Glutamatergic neuron (in vitro differentiated cells): ENCODE results near the gene KRT86. TPM values are rescaled to one million over a fixed set of nuclear protein-coding genes. Genes with fewer than 3 reads are reported as not detected.

Experiments used
- DNase-seq: peaks from one replicate; pipeline ENCODE4 v3.0.0; 2022
- H3K27ac Mint-ChIP-seq: one replicate; pipeline ENCODE4 v1.8.0; 2020; ENCODE audit warnings: mild to moderate bottlenecking, mixed read lengths, inconsistent platforms; ENCODE audit not compliant: unreplicated experiment
- H3K27me3 Mint-ChIP-seq: one replicate; pipeline ENCODE4 v1.8.0; 2020; ENCODE audit warnings: mild to moderate bottlenecking, moderate library complexity, mixed read lengths, inconsistent platforms; ENCODE audit not compliant: unreplicated experiment
- H3K36me3 Mint-ChIP-seq: one replicate; pipeline ENCODE4 v1.8.0; 2020; ENCODE audit warnings: mild to moderate bottlenecking, mixed read lengths, inconsistent platforms; ENCODE audit not compliant: unreplicated experiment
- H3K4me1 Mint-ChIP-seq: one replicate; pipeline ENCODE4 v1.8.0; 2020; ENCODE audit warnings: mild to moderate bottlenecking, low read depth, mixed read lengths, inconsistent platforms; ENCODE audit not compliant: unreplicated experiment
- H3K4me3 Mint-ChIP-seq: one replicate; pipeline ENCODE4 v1.8.0; 2020; ENCODE audit warnings: mild to moderate bottlenecking, mixed read lengths, inconsistent platforms; ENCODE audit not compliant: unreplicated experiment
- H3K9me3 Mint-ChIP-seq: one replicate; pipeline ENCODE4 v1.8.0; 2020; ENCODE audit warnings: mild to moderate bottlenecking, moderate library complexity, mixed read lengths, inconsistent platforms; ENCODE audit not compliant: unreplicated experiment
- CTCF ChIP-seq: fragments of 200-600 bp; sonication (generic); IDR thresholded peaks from one replicate; pipeline ENCODE4 v1.5.0; 2021; ENCODE audit not compliant: partially characterized antibody, unreplicated experiment
- total RNA-seq: library from RNA; stranded (reverse); fragmentation: NEBNext Ultra II Directional; extraction: Animal tissue kit (Norgen Biotek cat#: 25700); gene quantifications from one replicate; pipeline ENCODE4 v1.2.1, GENCODE V29; 2021; ENCODE audit not compliant: unreplicated experiment

The KRT86 gene
- total RNA-seq, 1 donor from 2014 or later: not detected

DNA sequence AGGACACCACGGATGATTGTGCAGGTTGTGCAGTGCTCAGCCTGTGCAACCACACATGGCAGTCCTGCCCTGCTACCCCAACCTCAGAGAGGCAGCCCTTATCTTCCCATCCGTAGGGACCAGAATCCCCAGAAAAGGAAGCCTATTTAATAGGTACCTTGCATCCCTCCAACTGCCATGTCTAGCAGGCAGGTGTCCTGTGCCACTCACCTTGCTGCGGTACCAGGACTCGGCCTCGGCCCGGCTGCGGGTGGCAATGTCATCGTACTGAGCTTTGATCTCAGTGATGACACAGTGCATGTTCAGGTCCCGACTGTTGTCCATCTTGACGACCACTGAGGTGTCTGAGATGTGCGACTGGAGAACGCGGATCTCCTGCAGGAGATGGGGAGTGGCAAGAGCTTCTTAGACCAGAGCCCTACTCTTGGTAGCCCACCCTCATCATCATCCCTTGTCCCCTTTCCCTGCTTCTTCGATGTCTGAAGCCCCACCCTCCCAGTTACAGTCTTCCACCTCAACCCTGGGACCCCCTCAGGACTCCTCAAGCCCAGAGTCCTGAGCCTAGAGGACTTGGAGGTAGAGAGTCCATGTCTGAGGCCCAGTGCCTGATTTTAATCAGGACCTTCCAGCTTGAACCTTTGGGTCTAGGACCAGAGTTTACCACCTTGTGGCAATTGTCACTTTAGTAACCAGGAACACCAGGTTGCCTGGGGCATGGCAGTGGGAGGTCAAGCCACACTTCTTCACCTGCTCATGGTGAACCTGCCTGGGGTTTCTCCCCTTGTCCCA, 20.9 kb upstream of the KRT86 start:
- H3K4me3 Mint-ChIP-seq: no peak overlapping the region
- no peak for DNase-seq
- peaks cover 7% of the 10 kb centered on the region for H3K9me3 Mint-ChIP-seq
- H3K4me1 Mint-ChIP-seq: peaks cover 7% of the 10 kb centered on the region
- no peak for TF ChIP-seq CTCF
- no peak overlapping the region for H3K27ac Mint-ChIP-seq
- H3K36me3 Mint-ChIP-seq: no peaks in the 10 kb centered on the region
- H3K27me3 Mint-ChIP-seq: peaks cover 16% of the 10 kb centered on the region

DNA sequence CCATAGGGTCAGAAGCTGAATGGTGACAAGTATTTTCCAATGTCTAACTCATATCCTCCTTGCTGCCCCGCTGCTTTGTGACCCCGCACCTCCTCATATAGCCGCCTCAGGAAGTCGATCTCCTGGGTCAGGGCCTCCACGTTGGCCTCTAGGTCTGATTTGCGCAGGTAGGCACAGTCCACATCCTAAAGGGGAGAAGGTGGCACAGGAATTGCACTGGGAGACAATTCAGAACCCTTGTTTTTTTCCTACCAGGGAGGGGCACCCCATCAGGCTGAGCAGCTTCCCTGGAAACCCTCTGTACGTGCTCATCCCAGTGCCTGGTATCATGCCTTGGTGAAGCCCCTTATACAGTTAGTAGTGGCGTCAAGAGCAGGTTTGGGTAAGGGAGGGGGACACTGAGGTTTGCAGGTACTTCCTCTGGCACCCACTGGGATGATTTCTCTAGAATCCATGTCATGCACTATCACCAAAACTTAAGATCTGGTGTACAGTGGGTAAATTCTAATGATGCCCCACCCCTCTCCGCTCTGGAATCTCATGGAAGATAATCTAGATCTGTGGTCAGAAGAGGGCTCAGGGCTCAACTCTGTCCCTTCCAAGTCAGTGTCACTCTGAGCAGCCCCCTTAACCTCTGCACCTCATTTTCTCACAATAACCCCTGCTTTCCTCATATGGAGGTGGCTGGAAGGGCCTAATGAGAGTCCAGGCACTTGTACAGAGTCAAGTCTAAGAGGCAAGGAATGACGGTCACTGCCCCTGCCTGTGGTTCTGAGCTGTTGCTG, 20.1 kb upstream of the KRT86 start:
- Mint-ChIP-seq H3K4me1 (peaks cover 7% of the 10 kb centered on the region), H3K36me3 (no peaks in the 10 kb centered on the region), H3K27me3 (peaks cover 15% of the 10 kb centered on the region), H3K27ac (no peak overlapping the region), H3K9me3 (peaks cover 7% of the 10 kb centered on the region), H3K4me3 (no peak overlapping the region)
- DNase-seq: no peak
- TF ChIP-seq CTCF: no peak

DNA sequence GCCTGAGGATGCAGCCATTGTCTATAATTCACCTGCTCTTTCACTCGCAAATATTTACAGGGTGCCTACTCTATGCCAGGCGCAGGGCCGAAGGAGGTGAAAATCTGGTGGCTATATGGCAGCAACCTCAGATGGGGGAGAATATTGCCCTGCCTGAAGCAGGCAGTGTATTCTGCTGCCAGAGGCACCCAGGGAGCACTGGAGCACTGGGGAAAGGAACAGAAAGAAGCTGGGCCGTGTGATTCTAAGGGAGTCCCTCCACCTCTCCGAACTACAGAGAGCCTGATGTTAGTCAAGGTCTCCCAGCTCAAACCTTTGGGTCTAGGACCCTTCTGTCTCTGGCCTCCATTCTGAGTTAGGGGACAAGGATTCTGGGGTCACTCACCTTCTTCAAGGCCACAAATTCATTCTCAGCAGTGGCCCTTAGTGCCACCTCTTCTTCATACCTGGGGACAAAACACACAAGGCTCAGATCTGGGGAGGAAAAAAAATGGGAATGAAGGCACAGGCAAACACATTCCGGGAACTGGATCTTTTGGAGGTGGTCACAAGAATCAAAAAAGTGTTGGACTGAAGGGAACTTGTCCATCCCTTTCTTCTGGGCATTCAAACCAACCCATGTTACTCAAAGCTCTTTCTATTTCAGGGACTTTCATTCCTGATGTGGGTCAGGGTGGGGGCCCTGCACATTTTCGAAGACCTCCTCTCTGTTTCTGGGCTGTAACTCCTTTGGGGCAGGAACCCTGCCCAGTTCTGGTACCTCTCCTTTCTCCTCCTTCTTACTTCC, 19.3 kb upstream of the KRT86 start:
- H3K27ac Mint-ChIP-seq: no peak overlapping the region
- H3K4me3 Mint-ChIP-seq: no peak overlapping the region
- peaks cover 7% of the 10 kb centered on the region for H3K4me1 Mint-ChIP-seq
- H3K27me3 Mint-ChIP-seq: peaks cover 8% of the 10 kb centered on the region
- H3K36me3 Mint-ChIP-seq: no peaks in the 10 kb centered on the region
- no peak for DNase-seq
- peaks cover 9% of the 10 kb centered on the region for H3K9me3 Mint-ChIP-seq
- TF ChIP-seq CTCF: no peak

GRCh38 chr12:52255926-52256583, 18.4 kb upstream of the KRT86 start:
- Mint-ChIP-seq H3K9me3 (peaks cover 9% of the 10 kb centered on the region), H3K27ac (no peak overlapping the region), H3K4me1 (peaks cover 7% of the 10 kb centered on the region), H3K36me3 (no peaks in the 10 kb centered on the region), H3K4me3 (no peak overlapping the region), H3K27me3 (peaks cover 8% of the 10 kb centered on the region)
- no peak for TF ChIP-seq CTCF
- DNase-seq: no peak
